GM12878 (cell line): ENCODE data around the gene SLC16A10. TPM values are rescaled to one million over a fixed set of nuclear protein-coding genes. Genes with fewer than 3 reads are reported as not detected.

Experiments used
- BMI1 ChIP-seq: fragments of 450-650 bp; IDR thresholded peaks from 2 replicates; pipeline ENCODE4 v1.6.1; 2016; ENCODE audit warnings: mild to moderate bottlenecking, moderate library complexity, borderline replicate concordance
- BRCA1 ChIP-seq: IDR thresholded peaks from 2 replicates; pipeline ENCODE4 v1.6.1; 2011; ENCODE audit warnings: low read depth, low read length, improper control_type of control experiment
- CBFB ChIP-seq: IDR thresholded peaks from 2 replicates; pipeline ENCODE4 v1.6.1; 2016; ENCODE audit warnings: antibody characterized with exemption, low read depth
- FOXM1 ChIP-seq: IDR thresholded peaks from 2 replicates; pipeline ENCODE4 v1.6.1; 2012; ENCODE audit warnings: low read depth, mild to moderate bottlenecking, inconsistent platforms, low read length, moderate library complexity
- GATAD2B ChIP-seq: fragments of 450-650 bp; conservative IDR thresholded peaks from 2 replicates; pipeline ENCODE4 v1.6.1; 2017; ENCODE audit warnings: low read depth, mild to moderate bottlenecking, moderate library complexity
- HDAC2 ChIP-seq: fragments of 200-600 bp; sonication (generic); IDR thresholded peaks from 2 replicates; pipeline ENCODE4 v1.6.1; 2017
- IKZF2 ChIP-seq, 2 experiments: fragments of 450-650 bp; IDR thresholded peaks; 2 replicates each; pipeline ENCODE4 v1.6.1; 2017; ENCODE audit warnings: mild to moderate bottlenecking in 2 of 2, moderate library complexity in 2 of 2
- JUNB ChIP-seq: IDR thresholded peaks from 2 replicates; pipeline ENCODE4 v1.6.1; 2016; ENCODE audit warnings: antibody characterized with exemption, mild to moderate bottlenecking
- MEF2A ChIP-seq: IDR thresholded peaks from 2 replicates; pipeline ENCODE4 v1.6.1; 2011; ENCODE audit warnings: low read depth, mild to moderate bottlenecking, low read length, moderate library complexity; ENCODE audit not compliant: insufficient read depth
- MLLT1 ChIP-seq: fragments of 450-650 bp; IDR thresholded peaks from 2 replicates; pipeline ENCODE4 v1.6.1; 2016; ENCODE audit warnings: mild to moderate bottlenecking
- MTA2 ChIP-seq: fragments of 450-650 bp; IDR thresholded peaks from 2 replicates; pipeline ENCODE4 v1.6.1; 2016; ENCODE audit warnings: low read depth, mild to moderate bottlenecking, moderate library complexity
- MTA3 ChIP-seq: IDR thresholded peaks from 2 replicates; pipeline ENCODE4 v1.6.1; 2012; ENCODE audit warnings: low read length, inconsistent platforms, borderline replicate concordance
- NFYA ChIP-seq: IDR thresholded peaks from 2 replicates; pipeline ENCODE4 v1.6.1; 2011; ENCODE audit warnings: low read depth, mild to moderate bottlenecking, low read length, improper control_type of control experiment, borderline replicate concordance
- PAX5 ChIP-seq: IDR thresholded peaks from 2 replicates; pipeline ENCODE4 v1.6.1; 2011; ENCODE audit warnings: low read depth, low read length, borderline replicate concordance
- POU2F2 ChIP-seq: IDR thresholded peaks from 3 replicates; pipeline ENCODE4 v1.6.1; 2011; ENCODE audit warnings: low read depth, mild to moderate bottlenecking, low read length, borderline replicate concordance
- RAD21 ChIP-seq: IDR thresholded peaks from 2 replicates; pipeline ENCODE4 v1.6.1; 2011; ENCODE audit warnings: mild to moderate bottlenecking, low read depth, low read length, moderate library complexity; ENCODE audit not compliant: insufficient read depth
- RAD51 ChIP-seq: fragments of 450-650 bp; IDR thresholded peaks from 2 replicates; pipeline ENCODE4 v1.6.1; 2016; ENCODE audit warnings: moderate library complexity, mild to moderate bottlenecking, inconsistent platforms
- RB1 ChIP-seq: fragments of 450-650 bp; formaldehyde crosslinking; IDR thresholded peaks from 2 replicates; pipeline ENCODE4 v1.6.1; 2017; ENCODE audit warnings: mild to moderate bottlenecking, borderline replicate concordance
- SMAD5 ChIP-seq: IDR thresholded peaks from 2 replicates; pipeline ENCODE4 v1.6.1; 2016; ENCODE audit warnings: antibody characterized with exemption, low read depth
- TAF1 ChIP-seq: IDR thresholded peaks from 2 replicates; pipeline ENCODE4 v1.6.1; 2011; ENCODE audit warnings: mild to moderate bottlenecking, low read depth, low read length, borderline replicate concordance
- TCF3 ChIP-seq: IDR thresholded peaks from 2 replicates; pipeline ENCODE4 v1.6.1; 2012; ENCODE audit warnings: low read depth, mild to moderate bottlenecking, low read length, borderline replicate concordance; ENCODE audit not compliant: insufficient read depth
- polyA plus RNA-seq, 11 experiments: library from polyadenylated mRNA; depleted of rRNA in 4 of 11; unstranded in 6 of 11; stranded (reverse) in 5 of 11; fragments of >200 nt; fragmentation: Nextera tagmentation in 4 of 11; fragmentation: Illumina TruSeq in 1 of 11; extraction: Ambion mirVana in 4 of 11; extraction: Trizol in 1 of 11; gene quantifications; 1 replicate in 1 of 11; 2 replicates in 10 of 11; pipeline versions ENCODE4 v1.2.1 to v1.2.3, GENCODE V29; 2011 to 2016; ENCODE audit warnings: inconsistent platforms in 2 of 11, missing spikeins in 2 of 11, low read depth in 1 of 11
- total RNA-seq, 4 experiments: library from RNA; depleted of rRNA in 3 of 4; stranded (reverse); fragments of >200 nt in 3 of 4; fragmentation: Illumina TruSeq in 1 of 4; extraction: Trizol in 1 of 4; gene quantifications; 2 replicates each; pipeline versions ENCODE4 v1.2.1 to v1.2.3, GENCODE V29; 2013 to 2021
- TF ChIP-seq, protein P1 (sequence below): fragments of 450-650 bp; IDR thresholded peaks from 2 replicates; pipeline ENCODE4 v1.6.1; 2014; ENCODE audit warnings: mild to moderate bottlenecking
- TF ChIP-seq, protein P2 (sequence below): fragments of 450-650 bp; IDR thresholded peaks from 2 replicates; pipeline ENCODE4 v1.6.1; 2018; ENCODE audit warnings: borderline replicate concordance, mild to moderate bottlenecking; ENCODE audit not compliant: partially characterized antibody

Gene SLC16A10
- total and polyA plus RNA-seq, 10 of the 15 experiments (the other 5 are each of a cell fraction or from before 2014, with no cell fraction given), result 2.3 to 19.0 (median 8.0) TPM

DNA sequence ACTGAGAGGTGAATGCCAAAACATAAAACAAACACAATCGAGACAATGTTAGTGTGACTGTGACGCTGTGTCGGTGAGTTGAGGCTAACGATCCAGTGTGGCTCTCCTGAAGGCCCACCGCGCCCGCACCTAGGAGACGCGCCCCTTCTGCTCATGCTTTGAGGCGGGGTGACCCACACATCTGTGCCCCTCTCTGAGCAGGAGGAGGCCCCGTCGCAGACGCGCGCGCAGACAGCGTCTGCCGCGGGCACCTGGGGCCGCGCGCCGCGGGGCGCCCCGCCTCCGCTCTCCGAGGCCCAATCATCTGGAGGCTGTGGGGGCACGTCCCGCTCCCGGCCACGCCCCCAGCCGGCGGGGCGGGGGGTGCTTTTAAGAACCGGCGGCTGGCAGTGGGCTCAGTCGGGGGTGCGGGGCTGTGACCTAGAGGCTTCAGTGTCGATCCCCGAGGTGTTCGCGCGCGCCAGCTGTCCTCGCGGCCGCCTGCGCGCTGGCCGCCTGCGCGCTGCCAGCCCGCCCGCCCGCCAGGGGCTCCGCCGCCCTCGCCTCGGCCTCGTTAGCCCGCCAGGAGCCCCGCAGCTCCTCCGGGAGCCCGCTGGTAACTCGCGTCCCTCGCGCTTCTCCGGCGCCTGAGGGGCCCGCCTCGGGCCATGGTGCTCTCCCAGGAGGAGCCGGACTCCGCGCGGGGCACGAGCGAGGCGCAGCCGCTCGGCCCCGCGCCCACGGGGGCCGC, at the start of gene SLC16A10 (continued):
- TF ChIP-seq MTA3, result no peak
- TF ChIP-seq SMAD5, result no peak
- TF ChIP-seq POU2F2, result no peak; the same call in 2 of the 3 replicates
- TF ChIP-seq, protein P1, sequence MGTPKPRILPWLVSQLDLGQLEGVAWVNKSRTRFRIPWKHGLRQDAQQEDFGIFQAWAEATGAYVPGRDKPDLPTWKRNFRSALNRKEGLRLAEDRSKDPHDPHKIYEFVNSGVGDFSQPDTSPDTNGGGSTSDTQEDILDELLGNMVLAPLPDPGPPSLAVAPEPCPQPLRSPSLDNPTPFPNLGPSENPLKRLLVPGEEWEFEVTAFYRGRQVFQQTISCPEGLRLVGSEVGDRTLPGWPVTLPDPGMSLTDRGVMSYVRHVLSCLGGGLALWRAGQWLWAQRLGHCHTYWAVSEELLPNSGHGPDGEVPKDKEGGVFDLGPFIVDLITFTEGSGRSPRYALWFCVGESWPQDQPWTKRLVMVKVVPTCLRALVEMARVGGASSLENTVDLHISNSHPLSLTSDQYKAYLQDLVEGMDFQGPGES, result no peak
- TF ChIP-seq MLLT1, result no peak
- no peak for TF ChIP-seq RAD51
- TF ChIP-seq FOXM1, result no peak
- TF ChIP-seq GATAD2B, result peak; percentile 67; the same call in 1 of the 2 replicates
- no peak for TF ChIP-seq IKZF2 (IDR thresholded peaks at IDR 0.05)
- TF ChIP-seq NFYA, result no peak
- TF ChIP-seq MTA2, result no peak
- no peak for TF ChIP-seq BRCA1
- no peak for TF ChIP-seq PAX5
- TF ChIP-seq RAD21, result no peak
- peak; percentile 48; the same call in 1 of the 2 replicates for TF ChIP-seq RB1
- no peak for TF ChIP-seq CBFB
- no peak for TF ChIP-seq HDAC2
- TF ChIP-seq, protein P2, sequence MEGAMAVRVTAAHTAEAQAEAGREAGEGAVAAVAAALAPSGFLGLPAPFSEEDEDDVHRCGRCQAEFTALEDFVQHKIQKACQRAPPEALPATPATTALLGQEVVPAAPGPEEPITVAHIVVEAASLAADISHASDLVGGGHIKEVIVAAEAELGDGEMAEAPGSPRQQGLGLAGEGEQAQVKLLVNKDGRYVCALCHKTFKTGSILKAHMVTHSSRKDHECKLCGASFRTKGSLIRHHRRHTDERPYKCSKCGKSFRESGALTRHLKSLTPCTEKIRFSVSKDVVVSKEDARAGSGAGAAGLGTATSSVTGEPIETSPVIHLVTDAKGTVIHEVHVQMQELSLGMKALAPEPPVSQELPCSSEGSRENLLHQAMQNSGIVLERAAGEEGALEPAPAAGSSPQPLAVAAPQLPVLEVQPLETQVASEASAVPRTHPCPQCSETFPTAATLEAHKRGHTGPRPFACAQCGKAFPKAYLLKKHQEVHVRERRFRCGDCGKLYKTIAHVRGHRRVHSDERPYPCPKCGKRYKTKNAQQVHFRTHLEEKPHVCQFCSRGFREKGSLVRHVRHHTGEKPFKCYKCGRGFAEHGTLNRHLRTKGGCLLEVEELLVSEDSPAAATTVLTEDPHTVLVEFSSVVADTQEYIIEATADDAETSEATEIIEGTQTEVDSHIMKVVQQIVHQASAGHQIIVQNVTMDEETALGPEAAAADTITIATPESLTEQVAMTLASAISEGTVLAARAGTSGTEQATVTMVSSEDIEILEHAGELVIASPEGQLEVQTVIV, result no peak
- TF ChIP-seq MEF2A, result no peak
- TF ChIP-seq TCF3, result 0 out of 2 replicates have a peak, but pooled peaks have one; percentile 49
- no peak for TF ChIP-seq JUNB
- TF ChIP-seq BMI1, result no peak
- TF ChIP-seq TAF1, result peak; percentile 67; the same call in 1 of the 2 replicates
